ENCODE results near the gene DPYD.

Gene DPYD

DNA sequence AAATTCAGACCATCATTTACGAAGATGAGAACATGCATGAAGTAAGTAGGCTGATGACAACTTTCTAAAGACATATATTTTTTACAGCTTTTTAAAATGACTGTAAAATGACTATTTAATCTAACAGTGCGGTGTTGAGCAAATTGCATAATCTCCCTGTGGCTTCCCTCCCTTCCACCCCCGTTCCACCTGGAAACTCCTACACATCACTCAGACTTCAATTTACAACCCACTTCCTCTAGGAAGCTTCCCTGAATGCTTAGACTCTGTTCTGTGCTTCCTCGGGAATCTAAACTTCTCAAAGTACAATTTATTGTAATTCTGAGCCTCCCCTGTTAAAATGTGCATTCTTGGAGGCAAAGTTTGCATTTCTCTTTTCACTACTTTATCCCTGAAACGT is 354.9 kb downstream of the DPYD start:
- Histone ChIP-seq H2AFZ (ENCODE audit: low read length, unreplicated experiment) (no peak overlapping the region), H3K4me1 (ENCODE audit: control insufficient read depth, insufficient read depth, low read length, unreplicated experiment) (no peaks in the 10 kb centered on the region), H3K4me3 (ENCODE audit: low read depth, low read length) (no peak overlapping the region), H3K27me3 (ENCODE audit: insufficient read depth, low read length) (no peaks in the 10 kb centered on the region), H3K36me3 (ENCODE audit: insufficient read depth, low read length) (no peaks in the 10 kb centered on the region), H3K79me2 (ENCODE audit: control insufficient read depth, insufficient read depth, low read length, unreplicated experiment) (no peaks in the 10 kb centered on the region), H3K27ac (ENCODE audit: low read depth, low read length) (no peak overlapping the region)

DNA sequence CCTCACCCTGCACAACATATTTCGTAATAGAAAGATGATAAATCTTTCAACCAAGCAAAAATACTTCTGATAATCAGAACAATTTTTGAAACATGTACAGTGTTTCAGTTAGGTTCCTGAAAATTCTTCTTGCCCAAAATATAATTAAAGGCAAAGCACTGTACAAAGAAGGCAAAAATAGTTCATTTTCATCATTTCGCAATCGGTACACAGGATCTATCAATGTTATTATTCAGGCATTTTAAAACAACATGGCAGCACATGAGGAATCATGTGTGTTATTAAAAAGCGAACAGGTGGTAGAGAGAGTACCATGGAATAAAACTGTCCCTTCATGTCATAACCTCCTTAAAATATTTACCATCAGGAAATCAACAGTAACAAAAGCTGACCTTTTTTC is 356.9 kb downstream of the DPYD start:
- no peaks in the 10 kb centered on the region for H3K27me3 ChIP-seq (ENCODE audit: insufficient read depth, low read length)
- H3K4me1 ChIP-seq (ENCODE audit: control insufficient read depth, insufficient read depth, low read length, unreplicated experiment): no peaks in the 10 kb centered on the region
- H3K27ac ChIP-seq (ENCODE audit: low read depth, low read length): no peak overlapping the region
- H3K79me2 ChIP-seq (ENCODE audit: control insufficient read depth, insufficient read depth, low read length, unreplicated experiment): no peaks in the 10 kb centered on the region
- no peaks in the 10 kb centered on the region for H3K36me3 ChIP-seq (ENCODE audit: insufficient read depth, low read length)
- H2AFZ ChIP-seq (ENCODE audit: low read length, unreplicated experiment): no peak overlapping the region
- no peak overlapping the region for H3K4me3 ChIP-seq (ENCODE audit: low read depth, low read length)

DNA sequence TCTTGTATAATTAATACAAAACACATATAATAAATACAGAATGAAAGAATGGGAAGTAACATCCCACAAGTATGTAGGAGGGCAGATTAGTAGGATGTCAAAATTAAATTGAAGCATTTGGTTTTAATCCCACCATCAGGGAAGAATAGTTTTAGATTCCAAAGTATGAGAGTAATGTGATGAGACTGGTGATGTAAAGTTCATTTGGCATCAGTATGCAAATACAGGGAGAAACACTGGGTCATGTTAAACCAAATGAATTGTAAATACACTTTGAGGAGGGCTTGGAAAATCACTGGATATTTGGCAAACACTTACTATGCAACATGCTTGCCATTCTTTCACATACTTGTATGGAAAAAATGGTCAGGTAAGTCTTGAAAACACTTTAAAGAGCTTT is 358.8 kb downstream of the DPYD start:
- H3K79me2 ChIP-seq (ENCODE audit: control insufficient read depth, insufficient read depth, low read length, unreplicated experiment): no peaks in the 10 kb centered on the region
- H3K36me3 ChIP-seq (ENCODE audit: insufficient read depth, low read length): peaks cover 7% of the 10 kb centered on the region; the same call in 1 of the 2 replicates
- H2AFZ ChIP-seq (ENCODE audit: low read length, unreplicated experiment): no peak overlapping the region
- H3K27ac ChIP-seq (ENCODE audit: low read depth, low read length): no peak overlapping the region
- H3K4me1 ChIP-seq (ENCODE audit: control insufficient read depth, insufficient read depth, low read length, unreplicated experiment): no peaks in the 10 kb centered on the region
- H3K4me3 ChIP-seq (ENCODE audit: low read depth, low read length): no peak overlapping the region
- no peaks in the 10 kb centered on the region for H3K27me3 ChIP-seq (ENCODE audit: insufficient read depth, low read length)

DNA sequence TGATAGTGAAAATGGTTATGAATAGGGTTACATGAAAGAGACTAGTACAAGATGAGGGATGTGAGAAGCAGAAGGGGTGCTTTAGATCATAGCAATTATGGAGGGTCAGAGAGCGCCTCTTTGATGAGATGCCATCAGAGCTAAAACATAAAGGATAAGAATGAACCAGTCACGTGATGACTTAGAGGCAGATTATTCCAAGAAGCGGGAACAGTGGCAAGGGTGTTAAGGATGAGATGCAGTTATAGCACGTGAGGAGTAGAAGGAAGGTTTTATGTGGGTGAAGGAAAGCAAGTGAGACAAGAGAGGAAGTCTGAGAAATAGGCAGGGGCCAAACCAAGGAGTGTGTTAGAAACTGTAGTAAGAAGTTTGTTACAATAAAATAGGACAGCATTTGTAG is 360.1 kb downstream of the DPYD start:
- Histone ChIP-seq H2AFZ (ENCODE audit: low read length, unreplicated experiment) (no peak overlapping the region), H3K79me2 (ENCODE audit: control insufficient read depth, insufficient read depth, low read length, unreplicated experiment) (no peaks in the 10 kb centered on the region), H3K4me1 (ENCODE audit: control insufficient read depth, insufficient read depth, low read length, unreplicated experiment) (no peaks in the 10 kb centered on the region), H3K27me3 (ENCODE audit: insufficient read depth, low read length) (no peaks in the 10 kb centered on the region), H3K36me3 (ENCODE audit: insufficient read depth, low read length) (peaks cover 7% of the 10 kb centered on the region; the same call in 1 of the 2 replicates), H3K4me3 (ENCODE audit: low read depth, low read length) (no peak overlapping the region), H3K27ac (ENCODE audit: low read depth, low read length) (no peak overlapping the region)

DNA sequence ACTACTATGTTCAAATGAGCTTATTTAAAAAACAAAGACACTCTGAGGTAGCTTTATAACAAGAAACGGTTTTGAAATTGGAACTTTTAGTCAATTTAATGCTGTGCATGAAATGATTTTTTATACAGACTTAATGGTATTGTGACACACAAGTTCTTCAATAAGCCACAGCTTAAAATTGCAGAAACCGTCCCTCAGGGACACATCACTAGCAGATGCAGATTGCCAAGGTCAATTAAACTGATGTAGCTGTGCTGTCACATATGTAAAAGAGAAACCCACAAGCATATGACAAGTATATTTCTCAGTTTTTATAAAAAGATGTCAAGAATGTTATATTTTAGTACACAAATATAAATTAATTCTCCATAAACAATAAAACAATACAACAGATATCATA is 366.9 kb downstream of the DPYD start:
- H3K27me3 ChIP-seq (ENCODE audit: insufficient read depth, low read length): no peaks in the 10 kb centered on the region
- no peak overlapping the region for H3K4me3 ChIP-seq (ENCODE audit: low read depth, low read length)
- H3K36me3 ChIP-seq (ENCODE audit: insufficient read depth, low read length): peaks cover 7% of the 10 kb centered on the region; the same call in 1 of the 2 replicates
- no peaks in the 10 kb centered on the region for H3K4me1 ChIP-seq (ENCODE audit: control insufficient read depth, insufficient read depth, low read length, unreplicated experiment)
- H2AFZ ChIP-seq (ENCODE audit: low read length, unreplicated experiment): no peak overlapping the region
- H3K27ac ChIP-seq (ENCODE audit: low read depth, low read length): no peak overlapping the region
- H3K79me2 ChIP-seq (ENCODE audit: control insufficient read depth, insufficient read depth, low read length, unreplicated experiment): no peaks in the 10 kb centered on the region

DNA sequence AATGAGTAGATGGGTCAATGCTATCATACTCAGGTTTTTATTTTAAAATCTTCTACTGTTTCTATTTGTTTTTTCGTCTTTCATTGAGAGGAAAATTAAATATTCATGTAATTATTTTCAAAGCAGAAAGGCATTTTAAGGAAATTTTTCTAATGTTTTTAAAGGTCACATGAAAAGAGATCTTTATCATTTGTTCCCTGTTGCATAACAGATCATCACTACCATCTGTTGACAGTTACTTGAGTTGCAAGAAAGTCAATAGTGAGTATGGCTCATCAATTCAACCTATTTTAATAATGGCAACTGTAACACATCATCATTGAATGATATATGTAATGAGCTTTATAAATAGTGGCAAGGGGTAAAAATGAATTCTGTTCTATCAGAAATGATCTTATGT is 369.7 kb downstream of the DPYD start:
- Histone ChIP-seq H3K36me3 (ENCODE audit: insufficient read depth, low read length) (no peaks in the 10 kb centered on the region), H3K4me3 (ENCODE audit: low read depth, low read length) (no peak overlapping the region), H3K27me3 (ENCODE audit: insufficient read depth, low read length) (no peaks in the 10 kb centered on the region), H3K27ac (ENCODE audit: low read depth, low read length) (no peak overlapping the region), H2AFZ (ENCODE audit: low read length, unreplicated experiment) (no peak overlapping the region), H3K79me2 (ENCODE audit: control insufficient read depth, insufficient read depth, low read length, unreplicated experiment) (no peaks in the 10 kb centered on the region), H3K4me1 (ENCODE audit: control insufficient read depth, insufficient read depth, low read length, unreplicated experiment) (no peaks in the 10 kb centered on the region)

DNA sequence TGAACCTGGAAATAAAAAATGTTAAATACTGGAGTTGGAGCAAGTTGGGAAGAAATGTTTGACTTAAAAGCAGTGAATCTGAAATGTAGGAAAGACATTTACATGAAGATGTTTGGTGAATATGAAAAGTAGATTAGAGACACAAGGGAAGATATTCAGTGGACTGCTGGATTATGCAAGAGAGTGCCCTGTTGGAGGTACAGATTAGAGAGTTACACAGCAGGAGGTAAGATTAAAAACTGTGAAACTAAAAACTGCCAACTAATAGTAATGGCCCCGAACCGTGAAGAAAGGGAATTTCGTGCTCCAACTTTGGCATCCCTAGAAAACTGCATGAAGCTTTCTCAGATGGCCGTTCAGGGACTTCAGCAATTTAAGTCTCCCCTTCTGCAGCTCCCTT is 375.4 kb downstream of the DPYD start:
- no peaks in the 10 kb centered on the region for H3K27me3 ChIP-seq (ENCODE audit: insufficient read depth, low read length)
- H2AFZ ChIP-seq (ENCODE audit: low read length, unreplicated experiment): no peak overlapping the region
- no peak overlapping the region for H3K4me3 ChIP-seq (ENCODE audit: low read depth, low read length)
- H3K79me2 ChIP-seq (ENCODE audit: control insufficient read depth, insufficient read depth, low read length, unreplicated experiment): no peaks in the 10 kb centered on the region
- H3K36me3 ChIP-seq (ENCODE audit: insufficient read depth, low read length): no peaks in the 10 kb centered on the region
- H3K27ac ChIP-seq (ENCODE audit: low read depth, low read length): no peak overlapping the region
- no peaks in the 10 kb centered on the region for H3K4me1 ChIP-seq (ENCODE audit: control insufficient read depth, insufficient read depth, low read length, unreplicated experiment)

DNA sequence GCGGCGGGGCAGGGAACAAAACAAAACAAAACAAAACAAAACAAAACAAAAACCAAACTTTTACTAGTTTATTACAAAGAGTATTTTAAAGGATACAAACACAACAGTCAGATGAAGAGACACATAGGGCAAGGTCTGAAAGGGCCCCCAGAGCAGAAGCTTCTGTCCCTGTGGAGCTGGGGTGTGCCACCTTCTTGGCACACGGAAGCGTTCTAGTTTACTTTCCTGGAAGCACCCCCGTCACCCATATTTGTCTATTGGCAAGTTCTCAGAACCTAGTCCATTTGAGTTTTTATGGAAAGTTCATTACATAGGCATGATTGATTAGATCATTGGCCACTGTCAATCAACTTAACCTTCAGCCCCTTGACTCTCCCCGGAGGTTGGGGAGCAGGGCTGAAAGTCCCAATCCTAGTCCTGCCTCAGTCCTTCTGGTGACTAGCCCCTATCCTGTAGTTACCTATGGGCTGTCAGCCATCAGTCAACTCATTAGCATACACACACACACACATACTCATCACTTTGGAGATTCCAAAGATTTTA is 380.4 kb downstream of the DPYD start:
- H3K36me3 ChIP-seq (ENCODE audit: insufficient read depth, low read length): no peaks in the 10 kb centered on the region
- H3K4me3 ChIP-seq (ENCODE audit: low read depth, low read length): no peak overlapping the region
- no peak overlapping the region for H3K27ac ChIP-seq (ENCODE audit: low read depth, low read length)
- H3K27me3 ChIP-seq (ENCODE audit: insufficient read depth, low read length): no peaks in the 10 kb centered on the region
- peaks cover 8% of the 10 kb centered on the region for H3K4me1 ChIP-seq (ENCODE audit: control insufficient read depth, insufficient read depth, low read length, unreplicated experiment)
- no peak overlapping the region for H2AFZ ChIP-seq (ENCODE audit: low read length, unreplicated experiment)
- H3K79me2 ChIP-seq (ENCODE audit: control insufficient read depth, insufficient read depth, low read length, unreplicated experiment): no peaks in the 10 kb centered on the region

DNA sequence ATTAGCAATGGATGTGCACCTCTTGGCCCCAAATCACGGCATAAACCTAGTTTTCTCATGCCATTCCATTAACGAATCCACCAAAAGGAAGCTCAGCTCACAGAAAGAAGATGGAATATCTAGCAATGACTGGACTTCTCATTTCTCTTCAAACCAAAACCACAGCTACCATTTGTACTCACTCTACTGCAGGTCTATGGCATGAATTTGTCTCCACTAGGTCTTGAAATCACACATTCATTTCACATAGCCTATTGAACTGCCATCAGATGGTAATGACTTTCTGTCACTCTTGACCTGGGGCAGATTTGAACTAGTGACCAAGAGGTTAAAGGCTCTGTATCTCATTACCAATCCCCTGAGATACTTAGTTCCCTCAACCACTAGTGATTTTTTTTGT is 382.7 kb downstream of the DPYD start:
- no peak overlapping the region for H3K4me3 ChIP-seq (ENCODE audit: low read depth, low read length)
- peaks cover 11% of the 10 kb centered on the region for H3K4me1 ChIP-seq (ENCODE audit: control insufficient read depth, insufficient read depth, low read length, unreplicated experiment)
- H3K36me3 ChIP-seq (ENCODE audit: insufficient read depth, low read length): no peaks in the 10 kb centered on the region
- H3K27me3 ChIP-seq (ENCODE audit: insufficient read depth, low read length): no peaks in the 10 kb centered on the region
- no peak overlapping the region for H2AFZ ChIP-seq (ENCODE audit: low read length, unreplicated experiment)
- H3K27ac ChIP-seq (ENCODE audit: low read depth, low read length): no peak overlapping the region
- no peaks in the 10 kb centered on the region for H3K79me2 ChIP-seq (ENCODE audit: control insufficient read depth, insufficient read depth, low read length, unreplicated experiment)

DNA sequence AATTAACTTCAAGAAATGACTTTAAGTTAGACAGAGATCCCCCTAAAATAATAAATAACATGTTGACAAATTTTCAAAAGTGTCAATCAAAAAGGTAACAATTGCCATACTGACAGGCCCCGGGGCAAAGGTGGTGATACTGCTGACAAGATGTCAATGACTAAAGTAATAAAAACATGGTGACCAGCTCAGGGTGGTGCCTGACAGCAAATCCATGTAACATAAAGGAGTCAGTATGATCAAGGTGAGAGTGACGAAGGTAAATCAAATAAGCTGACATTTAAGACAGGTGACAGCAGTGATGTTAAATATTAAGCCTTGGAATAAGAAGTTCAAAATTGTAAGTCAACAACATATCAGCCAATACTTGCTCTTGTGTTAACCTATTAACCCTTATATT is 387.5 kb downstream of the DPYD start:
- Histone ChIP-seq H3K4me1 (ENCODE audit: control insufficient read depth, insufficient read depth, low read length, unreplicated experiment) (peaks cover 11% of the 10 kb centered on the region), H3K4me3 (ENCODE audit: low read depth, low read length) (no peak overlapping the region), H3K27me3 (ENCODE audit: insufficient read depth, low read length) (no peaks in the 10 kb centered on the region), H2AFZ (ENCODE audit: low read length, unreplicated experiment) (no peak overlapping the region), H3K36me3 (ENCODE audit: insufficient read depth, low read length) (no peaks in the 10 kb centered on the region), H3K79me2 (ENCODE audit: control insufficient read depth, insufficient read depth, low read length, unreplicated experiment) (no peaks in the 10 kb centered on the region), H3K27ac (ENCODE audit: low read depth, low read length) (no peak overlapping the region)

DNA sequence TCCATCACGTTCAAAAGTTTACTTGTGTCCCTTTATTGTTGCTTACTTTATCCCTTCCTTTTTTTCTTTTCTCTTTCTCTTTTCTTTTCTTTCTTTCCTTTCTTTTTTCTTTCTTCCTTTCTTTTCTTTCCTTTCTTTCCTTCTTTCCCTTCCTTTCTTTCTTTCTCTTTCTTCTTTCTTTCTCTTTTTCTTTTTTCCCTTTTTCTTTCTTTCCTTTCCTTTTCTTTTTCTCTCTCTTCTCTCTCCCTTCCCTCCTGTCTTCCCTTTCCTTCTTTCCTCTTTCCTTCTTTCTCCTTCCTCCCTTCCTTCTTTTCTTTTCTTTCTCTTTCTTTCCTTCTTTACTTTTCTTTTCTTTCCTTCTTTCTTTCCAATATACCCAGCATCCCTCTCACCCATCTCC is 391.2 kb downstream of the DPYD start:
- no peak overlapping the region for H3K27ac ChIP-seq (ENCODE audit: low read depth, low read length)
- H3K4me1 ChIP-seq (ENCODE audit: control insufficient read depth, insufficient read depth, low read length, unreplicated experiment): no peaks in the 10 kb centered on the region
- no peak overlapping the region for H2AFZ ChIP-seq (ENCODE audit: low read length, unreplicated experiment)
- H3K36me3 ChIP-seq (ENCODE audit: insufficient read depth, low read length): no peaks in the 10 kb centered on the region
- H3K79me2 ChIP-seq (ENCODE audit: control insufficient read depth, insufficient read depth, low read length, unreplicated experiment): no peaks in the 10 kb centered on the region
- no peak overlapping the region for H3K4me3 ChIP-seq (ENCODE audit: low read depth, low read length)
- no peaks in the 10 kb centered on the region for H3K27me3 ChIP-seq (ENCODE audit: insufficient read depth, low read length)

Data from ACC112 (cell line).